Naive B cell (primary cell): ENCODE results near the gene MCRIP2. TPM values are rescaled to one million over a fixed set of nuclear protein-coding genes. Genes with fewer than 3 reads are reported as not detected.
"Not testable (repeated sequence)": the region's sequence is repeated elsewhere in the genome, so short reads cannot be mapped to it uniquely, and the experiment has no call there.

ENCODE experiments used
- ATAC-seq, 2 donors: fragments of 150-1000 bp; cut with Tn5 transposase; 2 replicates each; pipeline ENCODE4 v1.10.0; 2021; ENCODE audit warnings: low read depth in 2 of 2, mild to moderate bottlenecking in 2 of 2, moderate library complexity in 2 of 2
- DNase-seq: peaks from one replicate; pipeline ENCODE4 v3.0.0; 2022
- H3K27ac Mint-ChIP-seq, 6 donors: one replicate each; pipeline ENCODE4 v1.8.0; 2020 to 2022; ENCODE audit warnings: mild to moderate bottlenecking in 6 of 6, mixed read lengths in 6 of 6, moderate library complexity in 5 of 6, inconsistent platforms in 2 of 6
- H3K27me3 Mint-ChIP-seq, 3 donors: one replicate each; pipeline ENCODE4 v1.8.0; 2021 to 2022; ENCODE audit warnings: mixed read lengths in 3 of 3, mild to moderate bottlenecking in 1 of 3
- H3K36me3 Mint-ChIP-seq, 2 donors: one replicate each; pipeline ENCODE4 v1.8.0; 2020 to 2022; ENCODE audit warnings: mixed read lengths in 2 of 2, inconsistent platforms in 1 of 2, mild to moderate bottlenecking in 1 of 2
- H3K4me1 Mint-ChIP-seq, 3 donors: one replicate each; pipeline ENCODE4 v1.8.0; 2020 to 2022; ENCODE audit warnings: mixed read lengths in 3 of 3, inconsistent platforms in 1 of 3, mild to moderate bottlenecking in 1 of 3, moderate library complexity in 1 of 3
- H3K4me3 Mint-ChIP-seq, 8 donors: one replicate each; pipeline ENCODE4 v1.8.0; 2020 to 2022; ENCODE audit warnings: mild to moderate bottlenecking in 8 of 8, mixed read lengths in 8 of 8, moderate library complexity in 8 of 8, inconsistent platforms in 2 of 8
- H3K9me3 Mint-ChIP-seq, 7 donors: one replicate each; pipeline ENCODE4 v1.8.0; 2020 to 2022; ENCODE audit warnings: mixed read lengths in 7 of 7, mild to moderate bottlenecking in 5 of 7, inconsistent platforms in 2 of 7, moderate library complexity in 1 of 7
- polyA plus RNA-seq, 6 donors: library from polyadenylated mRNA; unstranded; fragments of 300-500 nt; fragmentation: Illumina TruSeq; gene quantifications; one replicate each; pipeline ENCODE4 v1.2.3, GENCODE V29; 2021; ENCODE audit warnings: low read depth in 6 of 6

MCRIP2 gene, protein sequence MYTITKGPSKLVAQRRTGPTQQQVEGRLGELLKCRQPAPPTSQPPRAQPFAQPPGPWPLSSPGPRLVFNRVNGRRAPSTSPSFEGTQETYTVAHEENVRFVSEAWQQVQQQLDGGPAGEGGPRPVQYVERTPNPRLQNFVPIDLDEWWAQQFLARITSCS
- polyA plus RNA-seq: 10 to 100 TPM; 20.8 to 46.6 (median 22.7) TPM

DNA sequence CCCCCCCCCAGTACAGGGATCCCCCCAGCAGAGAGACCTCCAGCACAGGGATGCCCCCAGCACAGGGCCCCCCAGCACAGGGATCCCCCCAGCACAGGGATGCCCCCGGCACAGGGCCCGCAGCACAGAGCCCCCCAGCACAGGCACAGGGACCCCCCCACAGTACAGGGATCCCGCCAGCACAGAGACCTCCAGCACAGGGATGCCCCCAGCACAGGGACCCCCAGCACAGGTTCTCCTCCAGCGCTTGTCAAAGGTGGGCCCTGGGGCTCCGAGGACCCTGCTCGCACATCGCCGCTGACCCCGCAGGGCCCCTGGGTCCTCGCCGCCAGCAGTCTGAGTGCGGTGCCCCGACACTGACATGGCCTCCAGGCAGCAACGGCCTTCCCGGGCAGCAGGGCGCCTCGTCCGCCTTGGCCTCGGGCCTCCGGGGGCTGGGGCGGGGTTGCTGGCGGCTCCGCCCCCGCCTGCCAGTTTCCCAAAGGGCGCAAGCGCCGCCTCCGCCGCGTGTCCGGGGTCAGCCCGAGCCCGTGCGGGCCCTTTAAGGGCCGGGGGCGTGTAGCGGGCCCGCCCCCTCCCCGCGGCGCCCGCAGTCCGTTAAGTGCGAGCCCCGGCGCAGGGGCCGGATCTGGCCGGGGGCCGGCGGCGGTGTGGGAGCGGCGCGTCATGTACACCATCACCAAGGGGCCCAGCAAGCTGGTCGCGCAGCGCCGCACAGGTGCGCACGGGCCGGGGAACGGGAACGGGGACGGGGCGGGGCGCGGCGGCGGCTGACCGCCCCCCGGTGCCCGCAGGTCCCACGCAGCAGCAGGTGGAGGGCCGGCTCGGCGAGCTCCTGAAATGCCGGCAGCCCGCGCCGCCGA is at the start of gene MCRIP2:
Gene MCRIP2, plus strand, starts transcription at position 503 of the 863 bp plus-strand sequence. Its CDS starts 164 bp downstream, at position 667.
- Mint-ChIP-seq H3K36me3 (no peaks in the 10 kb centered on the region), H3K4me3 (peak within 1 kb of the TSS; percentile 63 to 87 (median 75)), H3K4me1 (peaks cover 13 to 29% (median 28%) of the 10 kb centered on the region in 3 donors), H3K27me3 (no peaks in the 10 kb centered on the region), H3K9me3 (no peaks in the 10 kb centered on the region), H3K27ac (peak within 1 kb of the TSS in 3 of 6 donors; percentile 9 to 36 (median 24))
- DNase-seq (peak; percentile 60), ATAC-seq (peak; percentile 22 to 31)

DNA sequence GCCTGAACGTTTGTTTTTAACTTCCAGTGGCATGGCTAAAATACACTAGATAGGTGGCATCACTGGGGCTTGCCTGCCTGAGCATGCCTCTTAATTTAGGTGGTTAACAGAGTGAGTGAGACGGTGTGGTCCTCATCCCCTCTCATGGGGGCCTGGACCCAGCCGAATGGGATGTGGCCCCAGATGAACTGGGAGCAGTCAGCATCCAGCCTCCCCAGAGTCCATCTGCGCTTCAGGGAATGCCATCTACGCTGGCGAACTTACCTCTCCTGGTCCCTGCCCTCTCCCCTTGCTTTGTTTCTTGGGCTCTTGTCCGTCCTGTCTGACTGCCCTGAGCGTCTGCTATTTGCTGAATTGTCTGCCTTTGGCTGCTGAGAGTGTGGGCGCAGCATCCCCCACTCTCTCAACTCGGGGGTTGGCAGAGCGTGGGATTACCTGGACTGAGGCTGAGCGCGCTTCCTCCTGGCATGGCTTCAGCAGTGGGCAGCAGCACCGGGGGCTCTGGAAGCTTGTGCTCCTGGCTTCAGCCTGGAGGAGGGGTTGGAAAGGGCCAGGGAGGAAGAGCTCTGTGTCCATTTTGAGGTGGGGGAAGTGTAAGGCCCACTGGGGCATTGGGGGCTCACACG is 49.6 kb upstream of the MCRIP2 start:
- Mint-ChIP-seq H3K36me3 (no peaks in the 10 kb centered on the region), H3K4me1 (peaks cover 41 to 53% (median 43%) of the 10 kb centered on the region in 3 donors), H3K4me3 (peak overlapping the region in 7 of 8 donors; percentile 24 to 94 (median 86)), H3K27ac (peak overlapping the region in 2 of 6 donors; percentile 45 to 76), H3K27me3 (no peaks in the 10 kb centered on the region), H3K9me3 (no peaks in the 10 kb centered on the region)
- DNase-seq (no peak), ATAC-seq (no peak)

- DNase-seq: no peak
- peaks cover 42 to 51% (median 45%) of the 10 kb centered on the region in 3 donors for H3K4me1 Mint-ChIP-seq
- H3K27me3 Mint-ChIP-seq: no peaks in the 10 kb centered on the region
- H3K36me3 Mint-ChIP-seq: no peaks in the 10 kb centered on the region
- H3K27ac Mint-ChIP-seq: peak overlapping the region in 1 of 6 donors; percentile 45
- H3K9me3 Mint-ChIP-seq: no peaks in the 10 kb centered on the region
- no peak for ATAC-seq
- peak overlapping the region in 5 of 8 donors; percentile 23 to 84 (median 71) for H3K4me3 Mint-ChIP-seq
These were observed 48.9 kb upstream of the MCRIP2 start for GRCh38 chr16:592518-593306.

GRCh38 chr16:593406-593805 is 48.2 kb upstream of the MCRIP2 start:
- H3K36me3 Mint-ChIP-seq: no peaks in the 10 kb centered on the region
- peaks cover 38 to 44% (median 43%) of the 10 kb centered on the region in 3 donors for H3K4me1 Mint-ChIP-seq
- no peaks in the 10 kb centered on the region for H3K9me3 Mint-ChIP-seq
- peak overlapping the region in 2 of 8 donors; percentile 33 to 71 for H3K4me3 Mint-ChIP-seq
- no peak for DNase-seq
- peak overlapping the region in 3 of 6 donors; percentile 34 to 70 (median 56) for H3K27ac Mint-ChIP-seq
- no peak for ATAC-seq
- H3K27me3 Mint-ChIP-seq: no peaks in the 10 kb centered on the region

GRCh38 chr16:593807-594206 is 47.8 kb upstream of the MCRIP2 start:
- Mint-ChIP-seq H3K9me3 (no peaks in the 10 kb centered on the region), H3K4me1 (peaks cover 35 to 41% (median 40%) of the 10 kb centered on the region in 3 donors), H3K36me3 (no peaks in the 10 kb centered on the region), H3K4me3 (peak overlapping the region in 2 of 8 donors; percentile 33 to 71), H3K27ac (peak overlapping the region in 1 of 6 donors; percentile 70), H3K27me3 (no peaks in the 10 kb centered on the region)
- DNase-seq (no peak), ATAC-seq (no peak)

DNA sequence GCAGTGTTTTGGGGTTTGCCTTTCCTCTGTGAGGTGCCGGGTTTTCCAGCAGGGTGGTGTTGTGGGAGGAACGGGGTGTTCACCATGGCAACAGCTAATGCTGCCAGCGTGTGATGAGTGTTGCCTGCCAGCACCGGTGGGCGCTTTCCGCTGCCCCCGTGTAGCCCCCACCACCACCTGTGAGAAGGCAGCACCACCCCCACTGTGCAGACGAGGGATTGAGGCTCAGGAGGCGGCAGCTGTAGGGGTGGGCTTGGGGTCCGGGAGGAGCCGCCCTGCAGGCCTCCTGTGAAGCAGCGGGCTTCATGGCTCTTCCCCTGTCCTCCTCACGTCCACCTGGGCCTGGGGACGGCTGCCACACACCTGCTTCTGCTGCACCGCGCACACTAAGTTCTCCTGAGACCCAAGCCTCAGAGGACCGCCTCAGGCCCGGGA is 46.5 kb upstream of the MCRIP2 start:
- Mint-ChIP-seq H3K27me3 (no peaks in the 10 kb centered on the region), H3K9me3 (no peaks in the 10 kb centered on the region), H3K27ac (no peak overlapping the region), H3K36me3 (no peaks in the 10 kb centered on the region), H3K4me1 (peaks cover 35 to 41% (median 40%) of the 10 kb centered on the region in 3 donors), H3K4me3 (peak overlapping the region in 1 of 8 donors; percentile 77)
- no peak for ATAC-seq
- DNase-seq: no peak

DNA sequence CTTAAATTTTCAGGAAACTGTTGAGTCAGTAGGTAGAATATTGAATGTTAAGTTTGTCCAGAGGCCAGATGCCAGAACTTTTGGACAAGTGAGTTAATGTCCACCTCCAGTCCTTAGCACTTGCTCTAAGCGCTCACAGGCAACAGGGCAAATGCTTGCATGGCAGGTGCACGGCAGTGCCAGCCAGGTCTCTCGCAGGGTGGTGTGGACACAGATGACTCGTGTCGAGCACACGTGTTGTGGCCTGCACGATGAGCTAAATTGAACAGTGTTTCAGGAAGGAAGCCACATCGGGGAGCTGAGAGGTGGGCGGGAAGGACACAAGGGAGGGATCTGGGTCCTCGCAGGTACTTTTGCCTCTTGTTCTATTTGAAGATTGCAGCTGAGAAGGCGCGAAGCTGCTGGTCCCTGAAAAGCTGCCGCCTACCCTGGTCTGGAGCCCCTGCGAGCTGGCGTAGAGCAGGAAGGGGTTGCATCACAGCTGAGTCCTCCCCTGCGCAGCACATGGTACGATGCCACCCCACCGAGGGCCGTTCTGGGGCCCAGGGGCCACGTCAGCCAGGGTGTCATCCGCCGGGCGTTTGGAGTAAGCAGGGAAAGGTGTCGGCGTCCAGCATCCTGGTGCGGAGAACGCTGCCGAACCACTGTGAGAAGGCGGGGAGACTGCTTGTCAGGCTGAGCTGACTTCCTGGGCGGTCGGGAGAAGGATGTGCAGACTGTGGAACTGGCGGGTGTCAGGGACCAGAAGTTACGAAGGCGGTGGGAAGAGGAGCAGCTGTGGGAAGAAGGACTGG is 45.5 kb upstream of the MCRIP2 start:
- Mint-ChIP-seq H3K36me3 (no peaks in the 10 kb centered on the region), H3K27me3 (no peaks in the 10 kb centered on the region), H3K9me3 (no peaks in the 10 kb centered on the region), H3K4me1 (peaks cover 26 to 34% (median 32%) of the 10 kb centered on the region in 3 donors), H3K4me3 (no peak overlapping the region), H3K27ac (peak overlapping the region in 1 of 6 donors; percentile 82)
- ATAC-seq (no peak), DNase-seq (no peak)

- DNase-seq (no peak), ATAC-seq (no peak)
- H3K9me3 Mint-ChIP-seq: no peaks in the 10 kb centered on the region
- peak overlapping the region in 1 of 6 donors; percentile 84 for H3K27ac Mint-ChIP-seq
- no peaks in the 10 kb centered on the region for H3K27me3 Mint-ChIP-seq
- H3K4me1 Mint-ChIP-seq: peaks cover 21 to 31% (median 29%) of the 10 kb centered on the region in 3 donors
- no peak overlapping the region for H3K4me3 Mint-ChIP-seq
- H3K36me3 Mint-ChIP-seq: no peaks in the 10 kb centered on the region
These were observed 44.9 kb upstream of the MCRIP2 start for GRCh38 chr16:596736-597060.

DNA sequence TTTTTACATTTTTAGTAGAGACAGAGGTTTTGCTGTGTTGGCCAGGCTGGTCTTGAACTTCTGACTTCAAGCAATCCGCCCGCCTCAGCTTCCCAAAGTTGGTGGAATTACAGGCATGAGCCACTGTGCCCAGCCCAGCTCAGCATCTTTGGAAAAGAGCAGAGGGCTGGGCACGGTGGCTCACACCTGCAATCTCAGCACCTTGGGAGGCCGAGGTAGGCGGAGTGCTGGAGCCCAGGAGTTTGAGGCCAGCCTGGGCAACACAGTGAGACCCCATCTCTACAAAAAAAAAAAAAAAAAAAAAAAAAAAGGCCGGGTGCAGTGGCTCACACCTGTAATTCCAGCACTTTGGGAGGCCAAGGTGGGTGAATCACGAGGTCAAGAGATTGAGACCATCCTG is 44.0 kb upstream of the MCRIP2 start:
- H3K9me3 Mint-ChIP-seq, DNase-seq, H3K4me3 Mint-ChIP-seq, ATAC-seq, H3K27ac Mint-ChIP-seq, H3K27me3 Mint-ChIP-seq, H3K36me3 Mint-ChIP-seq: not testable (repeated sequence)
- peaks cover 14 to 27% (median 19%) of the 10 kb centered on the region in 3 donors for H3K4me1 Mint-ChIP-seq

- no peaks in the 10 kb centered on the region for H3K36me3 Mint-ChIP-seq
- no peak for ATAC-seq
These were observed 42.5 kb upstream of the MCRIP2 start for GRCh38 chr16:598823-599739.

GRCh38 chr16:600781-601180 is 40.8 kb upstream of the MCRIP2 start:
- no peaks in the 10 kb centered on the region for H3K27me3 Mint-ChIP-seq
- H3K4me3 Mint-ChIP-seq: peak overlapping the region in 1 of 8 donors; percentile 15
- H3K36me3 Mint-ChIP-seq: no peaks in the 10 kb centered on the region
- peaks cover 0 to 5% (median 0%) of the 10 kb centered on the region in 7 donors for H3K9me3 Mint-ChIP-seq
- H3K4me1 Mint-ChIP-seq: peaks cover 16 to 18% (median 16%) of the 10 kb centered on the region in 3 donors
- ATAC-seq: no peak
- H3K27ac Mint-ChIP-seq: no peak overlapping the region
- no peak for DNase-seq

More at GRCh38 chr16:598823-599739, 42.5 kb upstream of the MCRIP2 start:
- Mint-ChIP-seq H3K4me1 (peaks cover 16 to 21% (median 17%) of the 10 kb centered on the region in 3 donors), H3K9me3 (no peaks in the 10 kb centered on the region), H3K27ac (peak overlapping the region in 1 of 6 donors; percentile 11), H3K27me3 (no peaks in the 10 kb centered on the region), H3K4me3 (no peak overlapping the region)
- no peak for DNase-seq
